ENCODE data around the gene PCSK6.

Gene PCSK6

DNA sequence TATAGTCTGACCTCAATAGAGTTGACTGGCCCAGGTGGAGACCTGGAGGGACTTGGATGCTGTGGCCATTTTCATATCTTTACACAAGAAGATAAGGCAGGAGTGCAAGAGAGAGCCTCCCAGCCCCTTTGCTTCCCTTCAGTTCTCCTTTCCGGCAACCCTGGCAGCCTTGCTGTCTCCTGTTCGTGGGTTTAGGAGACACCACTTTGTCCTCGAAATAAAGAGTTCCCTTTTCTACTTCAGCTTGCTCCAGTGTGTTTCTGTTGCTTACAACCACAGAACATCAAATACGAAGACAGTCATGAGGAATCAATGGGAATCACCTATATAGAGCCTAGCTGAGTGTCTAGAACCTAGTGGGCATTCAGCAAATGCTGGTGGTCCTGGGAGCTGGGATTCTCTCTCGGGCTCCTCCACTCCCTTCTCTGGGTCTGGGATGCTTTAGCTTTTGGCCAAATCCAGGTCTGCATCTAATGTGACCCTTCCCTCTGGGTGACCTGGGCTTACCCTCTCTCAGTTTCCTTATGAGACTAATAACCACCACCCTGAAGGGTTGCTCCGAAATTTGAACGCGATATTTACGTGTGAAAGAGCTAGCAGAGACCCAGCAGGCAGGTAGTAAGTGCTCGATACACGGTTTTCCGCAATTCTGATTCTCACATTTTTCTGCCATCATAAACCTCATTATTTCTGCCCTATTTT, 44.5 kb downstream of the PCSK6 start:
- no peak for DNase-seq

DNA sequence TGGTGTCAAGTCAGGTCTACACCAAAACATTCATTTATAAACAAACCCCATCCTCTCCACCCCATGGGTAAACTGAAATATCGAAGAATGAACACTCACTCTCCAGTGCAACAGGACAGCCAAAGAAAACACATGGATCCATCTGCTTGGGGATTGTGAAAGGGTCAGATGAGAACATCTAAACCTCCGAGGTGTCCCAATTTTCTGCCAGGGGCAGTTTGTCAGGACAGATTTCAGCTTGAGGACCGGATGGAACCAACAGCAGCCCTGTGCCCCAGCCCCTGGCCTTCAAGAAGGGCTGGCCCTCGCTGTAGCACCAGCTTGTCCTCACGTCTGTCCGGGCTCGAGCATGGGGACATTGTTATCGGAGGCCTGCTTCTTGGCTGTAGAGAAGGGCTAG, 45.5 kb downstream of the PCSK6 start:
- DNase-seq = no peak

DNA sequence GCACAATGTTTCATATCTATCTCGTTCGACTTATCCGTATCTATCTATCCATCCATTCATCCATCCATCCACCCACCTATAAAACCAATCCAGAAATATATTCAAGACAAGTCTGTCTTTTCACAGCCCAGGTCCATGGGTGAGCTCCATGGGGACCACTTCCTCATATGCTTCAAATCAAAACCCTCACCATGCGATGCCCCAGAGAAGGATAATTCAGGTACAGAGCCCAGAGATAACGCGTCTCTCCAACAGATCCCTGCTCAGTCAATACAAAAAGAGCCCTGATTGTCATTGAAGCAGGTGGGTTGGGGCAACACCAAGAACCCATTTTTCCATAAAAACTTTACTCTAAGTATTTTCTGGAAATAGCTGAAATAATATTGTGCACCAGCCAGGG, 47.2 kb downstream of the PCSK6 start:
- no peak for DNase-seq

DNA sequence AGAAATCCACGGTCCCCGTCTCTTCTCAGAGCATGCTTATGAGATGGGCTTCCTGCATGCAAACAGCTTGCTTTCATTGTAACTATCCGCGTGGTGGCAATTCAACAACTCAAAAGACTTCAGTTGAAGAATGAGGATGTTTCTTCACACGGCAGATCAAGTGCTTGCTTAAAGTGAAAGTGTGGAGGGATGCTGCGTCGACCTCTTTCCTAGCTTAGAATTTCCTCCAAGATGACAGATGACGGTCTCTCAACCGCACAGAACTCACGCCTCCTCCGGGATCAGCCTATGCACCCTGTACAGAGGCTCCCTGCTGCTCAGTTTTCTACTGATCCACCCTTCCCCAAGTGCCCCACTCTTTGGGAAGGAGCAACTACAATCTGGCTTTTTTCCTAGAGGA, 47.8 kb downstream of the PCSK6 start:
- DNase-seq = no peak

DNA sequence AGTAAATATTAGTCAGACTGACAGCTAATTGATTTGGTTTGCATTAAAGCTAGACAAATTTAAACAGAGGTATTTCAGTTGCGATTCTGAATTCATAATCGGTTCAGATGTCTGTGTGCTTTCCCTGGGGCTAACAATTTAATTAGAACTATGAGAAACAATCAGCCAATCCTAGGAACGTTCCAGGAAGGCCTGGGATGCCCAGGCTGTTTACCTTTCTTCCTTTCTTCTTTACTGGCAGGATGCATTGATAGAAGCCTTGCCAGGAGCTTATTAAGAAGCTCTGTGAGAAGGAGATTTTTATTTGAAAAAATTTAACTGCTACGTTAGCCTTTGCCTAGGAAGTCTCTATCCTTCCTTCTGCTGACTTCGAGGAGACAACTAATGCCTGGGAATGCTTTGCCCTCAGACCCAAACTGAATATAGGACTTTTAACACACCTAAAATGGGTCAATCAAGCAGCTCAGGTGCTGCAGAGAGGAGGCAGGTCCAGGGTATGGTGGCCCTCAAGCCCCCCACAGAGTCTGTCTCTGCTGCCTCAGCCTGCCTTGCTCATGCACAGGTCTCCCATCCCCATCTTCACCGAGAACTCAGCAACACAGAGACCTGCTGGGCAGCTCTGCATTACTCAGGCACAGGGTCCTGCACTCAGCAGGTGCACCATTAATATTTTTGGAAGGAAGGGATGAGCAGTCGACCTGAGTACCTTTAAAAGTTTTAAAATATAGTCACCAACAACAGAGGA, 48.5 kb downstream of the PCSK6 start:
- no peak for DNase-seq

DNA sequence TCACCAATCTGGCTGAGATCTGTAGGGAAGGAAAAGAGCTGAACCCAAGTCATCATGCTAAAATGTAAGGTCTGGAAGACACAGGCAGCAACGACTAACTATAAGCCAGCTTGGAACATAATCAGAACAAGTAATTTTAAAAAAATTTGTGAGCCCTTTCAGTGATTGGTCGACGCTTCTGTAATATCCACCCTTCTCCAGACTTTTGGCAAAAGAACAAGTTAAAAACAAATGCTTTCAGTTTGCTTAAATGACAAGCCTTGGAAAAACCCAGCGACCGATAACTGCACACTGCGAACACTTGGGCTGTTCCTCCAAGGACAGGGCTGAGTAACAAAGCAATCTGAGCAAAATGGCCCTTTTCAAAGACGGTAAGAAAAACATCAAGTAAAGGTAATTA, 49.6 kb downstream of the PCSK6 start:
- DNase-seq = no peak

DNA sequence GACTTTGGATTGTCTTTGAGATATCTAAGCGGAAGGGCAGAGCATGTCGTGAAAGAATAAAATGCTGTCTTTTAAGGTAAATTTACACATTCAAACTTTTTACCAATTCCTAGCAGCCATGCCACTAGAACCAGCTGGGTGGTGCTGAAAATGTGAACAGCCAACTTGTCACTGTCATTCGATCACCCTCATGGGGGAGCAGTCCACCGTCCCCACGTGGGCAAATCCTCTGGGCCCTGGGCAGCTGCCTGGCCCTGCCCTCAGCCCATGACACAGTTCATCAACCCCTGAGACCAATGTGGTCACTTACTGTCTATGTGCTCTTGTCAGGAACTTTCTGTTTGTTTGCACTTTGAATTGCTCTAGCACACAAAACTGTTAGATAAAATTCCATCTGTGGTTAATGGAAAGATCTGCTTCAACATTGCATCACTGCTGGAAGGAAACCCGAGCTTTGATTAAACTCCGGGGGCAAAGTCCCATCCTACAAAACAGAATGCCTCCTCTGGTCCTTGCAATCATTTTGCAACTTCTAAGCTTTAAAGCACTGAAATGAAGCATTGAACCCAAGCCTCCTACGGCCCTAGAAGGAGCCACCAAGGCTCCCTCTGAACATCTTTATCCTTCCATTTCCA, 50.1 kb downstream of the PCSK6 start:
- DNase-seq = no peak

DNA sequence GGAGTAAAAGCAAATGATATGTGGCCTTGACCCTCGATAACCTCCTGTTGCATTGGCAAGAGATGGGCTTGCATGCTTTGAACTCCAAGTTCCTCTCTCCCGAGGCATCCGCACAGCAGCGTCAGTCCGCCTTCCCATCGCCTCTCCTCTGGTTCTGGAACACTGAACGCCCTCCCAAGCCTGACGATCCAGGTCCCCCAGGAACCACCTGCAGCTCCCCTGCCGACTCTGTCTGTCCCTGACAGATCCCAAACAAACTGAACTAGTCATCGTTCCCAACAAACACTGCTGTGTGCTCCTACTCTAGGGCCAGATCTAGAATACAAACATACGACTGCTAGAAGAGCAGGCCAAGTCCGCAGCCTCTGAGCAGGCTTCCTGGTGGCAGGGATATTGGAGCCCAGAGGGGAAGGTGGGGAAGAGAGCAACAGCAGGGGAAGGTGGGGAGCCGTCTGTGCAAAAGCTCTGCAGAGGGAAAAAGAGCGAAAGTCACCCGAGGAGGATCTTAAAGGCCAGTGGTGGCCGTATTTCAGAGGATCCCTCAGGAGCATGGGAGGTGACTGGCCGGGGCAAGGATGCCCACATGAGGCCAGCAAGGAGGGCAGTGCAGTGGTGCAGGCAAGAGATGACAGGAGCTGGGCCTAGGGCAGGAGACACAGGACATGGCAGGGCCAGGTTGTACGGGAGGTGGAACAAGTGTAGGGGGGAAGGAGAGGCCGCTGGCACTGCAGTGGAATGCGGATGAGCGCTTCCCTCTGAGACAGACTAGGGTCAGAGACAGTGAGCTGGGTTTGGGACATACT, 50.8 kb downstream of the PCSK6 start:
- no peak for DNase-seq

DNA sequence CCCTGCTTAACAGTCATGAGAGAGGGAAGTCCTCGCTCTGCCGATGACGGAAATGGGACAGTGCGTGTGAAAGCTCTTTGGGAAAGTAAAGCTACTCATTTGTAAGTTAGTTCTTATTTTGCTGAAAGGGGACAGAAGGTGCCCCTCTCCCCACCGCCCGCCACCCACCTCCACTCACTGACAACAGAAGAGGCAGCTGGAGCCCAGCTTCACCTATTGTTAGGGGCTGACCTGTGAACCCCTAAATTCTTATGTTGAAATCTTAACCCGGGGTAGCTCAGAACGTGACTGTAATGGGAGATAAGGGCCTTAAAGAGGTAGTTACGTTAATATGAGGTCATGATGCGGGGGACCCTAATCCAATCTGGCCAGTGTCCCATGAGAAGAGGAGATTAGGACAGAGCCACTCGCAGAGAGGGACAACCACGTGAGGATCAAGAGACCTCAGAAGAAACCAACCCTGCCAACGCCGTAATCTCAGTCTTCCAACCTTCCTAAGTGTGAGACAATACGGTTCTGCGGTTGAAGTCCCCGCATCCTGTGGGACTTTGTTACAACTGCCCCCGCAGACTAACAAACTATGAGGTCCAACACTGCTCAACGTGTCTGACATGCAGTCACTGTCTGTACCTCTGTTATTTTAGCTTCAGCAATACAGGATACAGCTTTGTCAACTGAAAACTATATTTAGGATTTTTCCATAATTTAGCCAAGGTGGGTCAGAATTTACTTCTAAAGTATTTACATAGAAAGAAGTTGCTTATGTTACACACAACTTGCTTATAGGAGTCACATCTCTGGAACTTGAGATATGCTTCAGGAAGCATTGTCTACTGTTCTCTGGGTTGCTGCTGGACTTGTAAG, 51.7 kb downstream of the PCSK6 start:
- no peak for DNase-seq

DNA sequence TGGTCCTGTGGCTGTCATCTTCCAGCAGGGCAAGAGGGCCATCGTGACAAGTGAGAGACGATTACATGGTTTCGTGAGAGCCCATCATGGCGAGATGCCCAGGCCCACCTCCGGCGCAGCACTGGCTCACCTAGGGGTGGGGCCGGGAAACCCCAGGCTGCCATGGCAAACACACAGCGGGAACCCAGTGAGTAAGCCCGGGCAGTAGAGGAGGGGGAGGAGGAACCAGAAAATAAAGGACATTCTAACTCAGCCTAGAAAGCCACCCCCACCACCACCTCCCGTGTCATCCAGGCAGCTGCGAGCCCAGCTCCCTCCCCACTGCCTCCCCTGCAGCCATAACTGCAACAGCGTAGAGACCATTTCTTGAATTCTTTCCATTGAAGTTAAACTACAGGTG, 52.3 kb downstream of the PCSK6 start:
- DNase-seq = no peak

DNA sequence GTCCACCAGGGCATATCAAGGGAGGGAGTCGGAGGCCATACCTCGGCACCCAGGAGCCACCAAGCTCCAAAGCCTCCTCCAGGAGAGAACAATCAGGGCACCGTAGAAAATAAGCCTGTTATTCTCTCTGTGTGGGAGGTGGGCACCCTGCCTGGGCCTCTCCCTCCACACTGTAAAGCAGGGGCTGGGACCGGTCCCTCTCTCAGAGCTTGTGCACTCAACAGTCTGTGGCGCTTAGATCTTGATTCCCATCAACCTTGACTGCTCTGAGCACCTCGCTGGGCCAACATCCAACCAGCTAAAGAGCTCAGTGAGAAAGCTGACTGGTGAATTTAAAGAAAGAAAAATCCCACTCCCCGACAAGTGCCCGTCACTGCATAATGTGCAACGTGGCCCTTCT, 53.0 kb downstream of the PCSK6 start:
- no peak for DNase-seq

DNA sequence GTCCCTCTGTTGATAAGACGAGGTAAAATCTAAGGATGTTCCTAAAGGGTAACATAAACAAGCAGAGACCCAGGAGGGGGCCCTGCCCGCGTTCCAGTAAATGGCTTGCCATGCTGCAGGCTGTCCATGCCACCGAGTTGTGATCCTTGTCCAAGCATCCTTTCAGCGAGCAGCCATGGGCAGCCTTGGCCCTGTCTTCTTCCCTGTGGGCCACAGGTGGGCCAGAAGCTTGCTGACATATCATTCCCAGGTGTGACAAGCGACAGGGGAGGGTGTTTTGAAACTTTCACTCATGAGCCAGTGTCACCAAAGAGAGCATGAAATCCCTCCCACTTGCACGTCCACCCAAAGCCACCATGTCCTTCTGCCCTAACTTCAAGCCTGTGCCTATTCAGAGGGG, 53.7 kb downstream of the PCSK6 start:
- DNase-seq = no peak

DNA sequence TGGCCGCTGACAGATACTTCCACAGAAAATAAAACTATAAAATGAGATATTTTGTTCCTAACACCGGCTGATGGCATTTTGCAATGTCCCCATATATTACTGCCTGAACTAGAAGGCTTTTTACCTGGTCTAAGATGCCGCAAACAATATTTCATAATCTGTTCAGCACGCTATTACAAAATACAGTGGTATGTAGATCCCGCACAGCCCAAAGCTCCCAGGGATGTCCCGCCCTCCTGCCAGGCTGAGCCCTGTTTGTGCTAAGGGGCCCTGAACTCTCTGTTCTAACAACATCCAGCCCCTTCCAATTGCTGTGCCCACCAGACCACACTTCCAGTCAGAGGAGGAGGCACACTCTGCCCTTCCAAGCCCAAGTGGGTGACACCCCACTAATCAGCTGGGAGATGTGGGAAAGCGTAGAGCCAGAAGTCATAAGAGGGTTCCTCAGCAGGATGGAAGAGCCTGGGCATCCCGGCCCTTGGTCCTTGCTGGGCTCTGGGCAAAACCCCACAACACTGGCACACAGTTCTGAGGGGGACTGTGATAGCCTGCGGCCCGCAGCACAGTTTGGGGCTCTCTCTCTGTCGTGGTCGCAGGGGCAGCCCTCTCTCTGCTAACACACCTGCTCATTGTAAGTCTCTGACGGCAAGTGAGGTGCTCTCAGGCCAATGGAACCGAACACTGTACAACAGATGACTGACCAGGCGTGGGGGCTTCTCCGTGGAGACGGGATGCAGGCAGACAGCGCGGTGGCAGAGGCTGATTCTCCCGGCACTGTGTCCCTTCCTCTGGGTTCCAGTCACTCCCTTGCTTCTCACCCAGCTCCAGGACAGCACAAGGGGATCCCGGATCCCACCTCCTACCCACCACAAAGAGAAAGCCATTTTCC, 55.2 kb downstream of the PCSK6 start:
- DNase-seq = no peak

DNA sequence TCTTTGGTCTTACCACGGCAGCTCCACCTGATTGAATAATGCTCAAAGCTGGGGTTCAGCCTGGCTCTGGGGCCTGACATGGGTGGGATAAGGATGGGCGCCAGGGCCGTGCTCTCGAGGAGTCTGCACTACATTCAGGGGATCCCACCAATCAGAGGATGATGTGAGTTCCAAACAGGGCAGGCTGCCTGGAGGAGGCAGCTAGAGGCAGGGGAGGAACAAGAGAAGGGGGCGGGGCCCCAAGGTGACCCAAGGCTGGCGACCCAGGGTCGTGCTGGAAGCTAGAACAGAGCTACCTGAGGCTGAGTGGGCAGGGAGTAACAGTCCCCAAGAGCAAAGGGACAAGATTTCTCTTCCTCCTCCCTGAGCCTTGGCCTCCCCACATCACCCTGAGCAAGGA, 56.1 kb downstream of the PCSK6 start:
- DNase-seq = no peak

DNA sequence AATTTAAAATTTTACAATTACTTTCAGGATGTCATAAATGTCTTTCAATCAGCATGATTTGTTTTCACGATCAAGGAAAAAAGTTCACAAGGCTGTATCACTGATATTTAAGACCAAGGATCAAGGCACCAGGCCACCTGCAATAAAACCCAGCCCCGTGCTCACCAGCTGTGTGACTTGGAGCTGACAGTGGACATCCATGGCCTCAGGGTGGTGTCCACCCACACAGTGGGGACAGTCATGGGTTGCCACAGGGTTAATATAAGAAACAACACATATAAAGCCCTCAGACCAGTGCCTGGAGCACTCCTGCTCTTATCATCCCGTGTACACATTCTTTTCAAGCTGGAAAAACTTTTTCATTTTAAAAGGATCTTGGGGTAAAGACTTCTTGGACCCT, 56.5 kb downstream of the PCSK6 start:
- DNase-seq = no peak

DNA sequence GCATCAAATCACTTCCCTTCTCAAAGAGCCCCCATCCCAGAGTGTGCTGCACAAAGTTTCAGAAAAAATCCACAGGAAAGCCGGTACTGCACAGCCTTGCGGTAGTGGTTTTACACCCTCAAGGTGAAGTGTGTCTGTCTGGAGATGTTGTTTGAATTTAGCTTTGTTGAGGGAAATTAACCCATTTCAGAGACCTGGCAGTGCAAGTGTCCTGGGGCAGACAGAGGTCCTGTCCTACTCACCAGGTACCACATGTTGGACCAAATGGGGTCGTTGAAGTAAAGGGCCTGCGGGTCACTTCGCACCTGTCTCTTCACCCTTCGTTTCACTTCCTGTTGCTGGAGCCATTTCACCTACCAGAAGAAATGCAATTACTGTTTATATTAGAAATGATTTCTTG, 57.8 kb downstream of the PCSK6 start:
- DNase-seq = no peak

DNA sequence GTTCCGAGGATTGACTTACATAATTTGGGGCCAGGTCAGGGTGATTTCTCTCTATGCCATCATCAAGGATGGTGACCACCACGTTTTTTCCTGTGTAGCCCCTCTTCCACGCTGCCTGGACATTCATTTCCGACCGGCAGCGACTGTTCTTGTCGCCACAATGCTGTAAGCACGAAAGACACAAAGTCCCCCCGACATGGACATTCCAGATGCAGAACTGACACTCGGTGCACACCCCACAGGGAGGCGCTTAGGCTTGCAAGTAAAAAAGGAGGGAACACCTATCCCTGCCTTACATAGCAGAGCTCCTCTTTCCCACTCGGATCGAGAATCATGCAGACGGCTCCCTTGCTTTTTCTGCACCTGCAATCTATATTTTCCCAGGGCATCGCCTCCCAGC, 58.2 kb downstream of the PCSK6 start:
- no peak for DNase-seq

DNA sequence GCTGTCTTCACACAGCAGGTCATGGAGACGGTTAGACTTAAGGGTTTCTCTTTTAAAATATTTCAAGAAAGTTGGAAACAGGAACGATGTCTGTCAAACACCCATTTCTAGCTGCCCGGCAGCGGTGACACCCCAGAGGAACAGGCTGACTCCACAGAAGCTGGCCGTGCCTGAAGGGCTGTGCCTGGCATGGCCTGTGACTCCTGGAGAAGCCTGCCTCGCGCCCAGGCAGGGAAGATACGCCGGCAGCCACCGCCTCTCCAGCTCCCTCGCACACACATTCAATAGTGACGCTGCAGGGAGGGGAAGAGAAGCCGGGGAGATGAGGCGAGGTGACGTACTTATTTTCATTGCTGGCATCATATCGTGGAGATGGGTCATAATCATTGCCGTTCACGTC, 59.9 kb downstream of the PCSK6 start:
- DNase-seq = no peak

DNA sequence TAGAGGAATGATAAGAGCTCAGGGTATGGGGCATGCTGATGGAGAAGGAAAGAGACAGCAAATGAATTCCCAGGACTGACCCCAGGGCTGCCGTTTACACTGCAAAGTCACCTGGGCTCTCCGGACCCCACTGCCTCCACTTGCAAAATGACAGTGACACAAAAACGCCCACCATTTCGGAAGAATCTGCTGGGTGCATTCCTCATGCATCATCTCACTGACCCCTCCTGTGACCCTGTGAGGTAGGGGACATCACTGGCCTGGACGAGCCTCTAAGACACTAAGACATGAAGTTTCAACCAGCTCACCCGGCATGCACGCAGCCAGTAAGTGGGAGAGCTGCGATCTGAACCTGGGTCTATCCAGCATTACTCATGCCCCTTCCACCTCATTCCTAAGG, 60.3 kb downstream of the PCSK6 start:
- no peak for DNase-seq

DNA sequence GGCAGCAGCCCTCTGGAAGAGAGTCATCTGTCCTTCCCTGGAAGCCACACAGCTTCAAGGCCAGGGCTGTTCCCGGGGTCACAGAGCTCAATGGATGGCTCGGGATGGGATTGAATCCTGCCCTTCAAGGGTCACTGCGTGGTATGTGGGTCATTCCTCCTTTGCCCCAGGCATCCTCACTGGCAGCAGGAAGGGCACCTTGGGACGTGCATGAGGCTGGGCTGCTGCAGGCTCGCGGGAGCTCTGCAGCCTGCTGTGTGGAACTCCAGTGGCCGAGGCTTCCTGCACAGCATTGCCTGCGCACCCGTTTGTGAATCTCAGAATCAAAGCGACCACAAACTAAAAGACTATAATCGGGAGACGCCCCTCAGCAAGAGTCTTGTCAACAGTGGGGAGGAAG, 60.7 kb downstream of the PCSK6 start:
- DNase-seq = no peak
